ENCODE data around the gene ACER2. TPM values are rescaled to one million over a fixed set of nuclear protein-coding genes. Genes with fewer than 3 reads are reported as not detected.
A peak's percentile ranks its signal among the peaks of the same experiment; 100 is the strongest.

ACER2 gene
- total and polyA plus RNA-seq, 2 of the 8 experiments (the other 6 are each of a cell fraction or from before 2014, with no cell fraction given) = 7.4 to 8.8 TPM

GRCh38 chr9:19495186-19496028 lies 86.6 kb downstream of the ACER2 start:
- DNase-seq (ENCODE audit: low read depth in 1 of 2, low spot score in 2 of 2) (no peak), FAIRE-seq (no peak)
- no peaks in the 10 kb centered on the region for H4K20me1 ChIP-seq (replicated peaks in 1 of 2; ENCODE audit: control insufficient read depth in 1 of 2, insufficient read depth in 2 of 2, low read length in 2 of 2)
- H3K18ac ChIP-seq (ENCODE audit: extremely low read depth, low read length) = no peak overlapping the region
- H3K4me3 ChIP-seq (ENCODE audit: extremely low read depth in 1 of 4, insufficient read depth in 2 of 4, low read depth in 3 of 4, low read length in 4 of 4) = no peak overlapping the region
- no peak overlapping the region for H2BK5ac ChIP-seq (ENCODE audit: low read depth, low read length)
- H3K27me3 ChIP-seq (replicated peaks in 1 of 4; ENCODE audit: control insufficient read depth in 3 of 4, extremely low read depth in 1 of 4, insufficient read depth in 3 of 4, low read length in 3 of 4) = no peaks in the 10 kb centered on the region
- no peak overlapping the region for H2AFZ ChIP-seq (ENCODE audit: low read length)
- H2BK15ac ChIP-seq (ENCODE audit: low read length) = no peak overlapping the region
- WGBS, 2 experiments (ENCODE audit: extremely low coverage in 1 of 2, insufficient coverage in 1 of 2, insufficient read length in 1 of 2, insufficient replicate concordance in 2 of 2, low coverage in 1 of 2, low lambda C conversion rate in 2 of 2, missing lambda C conversion rate in 1 of 2) = 91% methylated on average over 9 of the region's 9 CpGs; no CpG with 5 or more reads in 1 of the 2 experiments
- POLR2A ChIA-PET (ENCODE audit: partially characterized antibody) = no interaction called here
- H4K8ac ChIP-seq (ENCODE audit: extremely low read depth, insufficient read depth, low read length) = no peak overlapping the region
- H3K4ac ChIP-seq (replicated peaks; ENCODE audit: insufficient read length, low read depth, low read length) = no peak overlapping the region
- no peak overlapping the region for H4K5ac ChIP-seq (ENCODE audit: insufficient read length, low read depth, low read length)
- H3K79me1 ChIP-seq (ENCODE audit: low read depth, low read length) = no peaks in the 10 kb centered on the region
- no peak overlapping the region for H3K56ac ChIP-seq (replicated peaks; ENCODE audit: insufficient read length, low read depth, low read length)
- H3K36me3 ChIP-seq (ENCODE audit: control insufficient read depth in 2 of 4, insufficient read depth in 4 of 4, low read length in 3 of 4) = no peaks in the 10 kb centered on the region
- no peak for TF ChIP-seq RXRA (IDR thresholded peaks at IDR 0.05; ENCODE audit: insufficient read depth, low read depth, low read length)
- TF ChIP-seq RAD21 (IDR thresholded peaks at IDR 0.05 in 1 of 2, conservative IDR thresholded peaks at IDR 0.05 in 1 of 2; ENCODE audit: low read depth in 2 of 2, low read length in 2 of 2) = peak; percentile 43 to 51
- no peak for TF ChIP-seq TBP (IDR thresholded peaks at IDR 0.05; ENCODE audit: low read depth, low read length)
- no peak for TF ChIP-seq CBX5 (IDR thresholded peaks at IDR 0.05; ENCODE audit: low read depth, low read length)
- no peak for TF ChIP-seq ASH2L (IDR thresholded peaks at IDR 0.05; ENCODE audit: low read length)
- peak; percentile 45 to 70 (median 63) for TF ChIP-seq CTCF (IDR thresholded peaks at IDR 0.05; ENCODE audit: control extremely low read depth in 1 of 3, insufficient read depth in 1 of 3, low read depth in 1 of 3, low read length in 3 of 3)
- TF ChIP-seq BRCA1 (IDR thresholded peaks at IDR 0.05; ENCODE audit: low read depth, low read length) = no peak
- H3K79me2 ChIP-seq (ENCODE audit: control insufficient read depth in 1 of 2, insufficient read depth in 2 of 2, low read length in 2 of 2) = no peaks in the 10 kb centered on the region
- H2AK5ac ChIP-seq (ENCODE audit: low read depth, low read length) = no peak overlapping the region
- H3K9ac ChIP-seq (replicated peaks in 1 of 4; ENCODE audit: extremely low read depth in 1 of 4, low read depth in 3 of 4, low read length in 3 of 4) = no peak overlapping the region
- no peak overlapping the region for H3K23ac ChIP-seq (ENCODE audit: insufficient read length)
- H3K4me2 ChIP-seq (ENCODE audit: insufficient read depth in 1 of 2, low read depth in 2 of 2, low read length in 2 of 2) = no peak overlapping the region
- H2BK20ac ChIP-seq (ENCODE audit: low read length) = no peak overlapping the region
- no peaks in the 10 kb centered on the region for H3K9me3 ChIP-seq (ENCODE audit: insufficient read depth in 2 of 2, low read depth in 1 of 2, low read length in 1 of 2)
- no peak overlapping the region for H2BK120ac ChIP-seq (replicated peaks; ENCODE audit: low read depth, low read length)
- no peak overlapping the region for H3K14ac ChIP-seq (ENCODE audit: insufficient read length)
- H3K23me2 ChIP-seq (ENCODE audit: low read depth, low read length) = no peaks in the 10 kb centered on the region
- H3K27ac ChIP-seq (ENCODE audit: low read depth, low read length) = no peak overlapping the region
- CTCF ChIA-PET (ENCODE audit: partially characterized antibody) = interaction anchor here (0.8 to 3.1 kb wide), 12 partner anchors 9 to 427 kb away, joined by 3 to 16 read pairs (median 4); no protein-coding TSS in a partner anchor
- H4K91ac ChIP-seq (replicated peaks; ENCODE audit: insufficient read length, low read length) = no peak overlapping the region
- H3K4me1 ChIP-seq (replicated peaks in 1 of 4; ENCODE audit: control insufficient read depth in 3 of 4, insufficient read depth in 4 of 4, low read length in 3 of 4) = no peaks in the 10 kb centered on the region
- no peak overlapping the region for H2BK12ac ChIP-seq (ENCODE audit: low read depth, low read length)

All from H1 (cell line).